PC-9 (cell line): ENCODE measurements around the gene SWI5. TPM values are rescaled to one million over a fixed set of nuclear protein-coding genes. Genes with fewer than 3 reads are reported as not detected.
"Not testable (repeated sequence)": the region's sequence is repeated elsewhere in the genome, so short reads cannot be mapped to it uniquely, and the experiment has no call there.

Experiments
- BruUV-seq: library from RNA; stranded (reverse); fragments of 400-500 nt; replicated peaks from 2 replicates; lab custom pipeline; 2021; lab: Mats Ljungman, UMichigan
- CTCF ChIA-PET: fragments of 300-600 bp; sonication (Branson Sonifier 250); formaldehyde crosslinking; loops from one replicate; lab custom pipeline; 2022; ENCODE audit warnings: antibody characterized with exemption; lab: Charles Lee
- POLR2A ChIA-PET: fragments of 300-600 bp; sonication (Branson Sonifier 250); formaldehyde crosslinking; loops from one replicate; lab custom pipeline; 2022; ENCODE audit warnings: antibody characterized with exemption; ENCODE audit not compliant: unreplicated experiment; lab: Charles Lee
- DNase-seq, 2 experiments: peaks; one replicate each; pipeline versions ENCODE4 v3.0.0 to v3.0.0-alpha.2; 2015 to 2022; ENCODE audit warnings: mixed read lengths in 1 of 2
- H2AFZ ChIP-seq: fragments of 200-600 bp; sonication (generic); 2 replicates; pipeline ENCODE4 v1.8.1; 2017; ENCODE audit warnings: antibody characterized with exemption
- H3F3A ChIP-seq: fragments of 200-600 bp; sonication (generic); 2 replicates; pipeline ENCODE4 v1.8.1; 2017; ENCODE audit warnings: antibody characterized with exemption, mild to moderate bottlenecking, low read depth; ENCODE audit not compliant: insufficient read depth
- H3K27ac ChIP-seq: fragments of 200-600 bp; sonication (generic); 2 replicates; pipeline ENCODE4 v1.6.1; 2016; ENCODE audit warnings: mixed run types
- H3K27me3 ChIP-seq: fragments of 200-600 bp; sonication (generic); 2 replicates; pipeline ENCODE4 v1.6.1; 2016; ENCODE audit warnings: low read depth, mixed run types; ENCODE audit not compliant: insufficient read depth
- H3K36me3 ChIP-seq: fragments of 200-600 bp; sonication (generic); 2 replicates; pipeline ENCODE4 v1.6.1; 2016; ENCODE audit warnings: low read depth, mixed run types
- H3K4me1 ChIP-seq: fragments of 200-600 bp; sonication (generic); replicated peaks from 2 replicates; pipeline ENCODE4 v1.6.1; 2016; ENCODE audit warnings: mixed run types; ENCODE audit not compliant: insufficient read depth
- H3K4me2 ChIP-seq: fragments of 200-600 bp; sonication (generic); 2 replicates; pipeline ENCODE4 v1.6.1; 2017; ENCODE audit warnings: mixed run types
- H3K4me3 ChIP-seq: fragments of 200-600 bp; sonication (generic); 2 replicates; pipeline ENCODE4 v1.6.1; 2016; ENCODE audit warnings: mixed run types
- H3K79me2 ChIP-seq: fragments of 200-600 bp; sonication (generic); 2 replicates; pipeline ENCODE4 v1.6.1; 2017; ENCODE audit warnings: low read depth, mixed run types
- H3K9me2 ChIP-seq: fragments of 200-600 bp; sonication (generic); 2 replicates; pipeline ENCODE4 v1.8.1; 2017; ENCODE audit warnings: mild to moderate bottlenecking; ENCODE audit not compliant: insufficient read depth
- H3K9me3 ChIP-seq: fragments of 200-600 bp; sonication (generic); 2 replicates; pipeline ENCODE4 v1.8.1; 2016; ENCODE audit warnings: low read depth; ENCODE audit not compliant: insufficient read depth
- H4K20me1 ChIP-seq: fragments of 200-600 bp; sonication (generic); 2 replicates; pipeline ENCODE4 v1.8.1; 2017; ENCODE audit not compliant: insufficient read depth
- CTCF ChIP-seq: fragments of 200-600 bp; sonication (generic); conservative IDR thresholded peaks from 2 replicates; pipeline ENCODE4 v1.6.1; 2017; ENCODE audit warnings: mixed run types, antibody characterized with exemption, mild to moderate bottlenecking, moderate library complexity
- EZH2 ChIP-seq: fragments of 200-600 bp; sonication (generic); IDR thresholded peaks from 2 replicates; pipeline ENCODE4 v1.8.0; 2017; ENCODE audit warnings: antibody characterized with exemption, low read depth
- intact Hi-C: fragments of 100-400 bp; cut with micrococcal nuclease; formaldehyde crosslinking; loops from one replicate; pipeline ENCODE4 v1.10.0; 2022; ENCODE audit not compliant: unreplicated experiment
- total RNA-seq: library from RNA; stranded (reverse); gene quantifications from 2 replicates; pipeline ENCODE4 v1.2.3, GENCODE V29; 2021

The SWI5 gene
- total RNA-seq, 1 experiment from 2014 or later = 86.0 TPM

- Histone ChIP-seq H3F3A (peaks cover 17% of the 10 kb centered on the region), H3K4me2 (peak overlapping the region; percentile 86), H3K4me1 (peaks cover 30% of the 10 kb centered on the region), H3K9me3 (no peaks in the 10 kb centered on the region), H3K27me3 (no peaks in the 10 kb centered on the region), H3K9me2 (no peaks in the 10 kb centered on the region), H2AFZ (peak overlapping the region; percentile 84), H3K4me3 (peak overlapping the region; percentile 65), H3K36me3 (peaks cover 13% of the 10 kb centered on the region; the same call in 1 of the 2 replicates), H3K79me2 (peaks cover 54% of the 10 kb centered on the region), H4K20me1 (no peaks in the 10 kb centered on the region), H3K27ac (no peak overlapping the region)
- BruUV-seq = no TSS peak
- no peak for DNase-seq
- ChIA-PET POLR2A (interaction anchor here (0.6 kb wide), 3 partner anchors 28 to 1057 kb away, joined by 3 to 11 read pairs (median 3); no protein-coding TSS in a partner anchor), CTCF (interaction anchor here (0.7 kb wide), 1 partner anchor 717 kb away, joined by 3 read pairs; no protein-coding TSS in a partner anchor)
- TF ChIP-seq CTCF (no peak), EZH2 (no peak)
- intact Hi-C loops = loop anchor here (2.0 to 5.0 kb wide), 3 partner anchors 46 to 149 kb away; partner anchors contain the start of genes COQ4, PTGES2, SLC27A4 and TRUB2
These were observed 646 bp downstream of the SWI5 start for GRCh38 chr9:128276574-128277270.

- POLR2A ChIA-PET = interaction anchor here (0.6 to 0.9 kb wide), 2 partner anchors 192 to 335 kb away, joined by 4 to 6 read pairs; no protein-coding TSS in a partner anchor
These were observed 3.3 kb downstream of the SWI5 start for GRCh38 chr9:128279088-128280073.

GRCh38 chr9:128280084-128280622 lies 4.1 kb downstream of the SWI5 start:
- H3K9me3 ChIP-seq = no peaks in the 10 kb centered on the region
- CTCF ChIA-PET = no interaction called here
- no peak for DNase-seq
- no peak for TF ChIP-seq CTCF
- TF ChIP-seq EZH2 = no peak
- H4K20me1 ChIP-seq = no peaks in the 10 kb centered on the region
- no TSS peak for BruUV-seq
- H2AFZ ChIP-seq = no peak overlapping the region
- no peaks in the 10 kb centered on the region for H3K27me3 ChIP-seq
- H3K4me2 ChIP-seq = no peak overlapping the region
- H3K4me3 ChIP-seq = no peak overlapping the region
- POLR2A ChIA-PET = interaction anchor here (0.6 to 0.9 kb wide), 2 partner anchors 191 to 334 kb away, joined by 4 to 6 read pairs; no protein-coding TSS in a partner anchor
- no peaks in the 10 kb centered on the region for H3K9me2 ChIP-seq
- H3K36me3 ChIP-seq = no peaks in the 10 kb centered on the region
- no peak overlapping the region for H3K27ac ChIP-seq
- intact Hi-C loops = no loop called here
- peaks cover 7% of the 10 kb centered on the region; the same call in 1 of the 2 replicates for H3K4me1 ChIP-seq
- H3K79me2 ChIP-seq = peaks cover 21% of the 10 kb centered on the region
- H3F3A ChIP-seq = no peaks in the 10 kb centered on the region

More at GRCh38 chr9:128279088-128280073, 3.3 kb downstream of the SWI5 start:
- CTCF ChIA-PET, BruUV-seq, H3K36me3 ChIP-seq, H3K9me3 ChIP-seq, H3K4me2 ChIP-seq, H3K27ac ChIP-seq, H3K9me2 ChIP-seq, H4K20me1 ChIP-seq, DNase-seq, H3K27me3 ChIP-seq, H3K4me3 ChIP-seq, H3F3A ChIP-seq, H2AFZ ChIP-seq: not testable (repeated sequence)
- H3K79me2 ChIP-seq = peaks cover 29% of the 10 kb centered on the region
- intact Hi-C loops = loop anchor here (5.0 kb wide), 2 partner anchors 63 to 152 kb away; partner anchors contain the start of genes PTGES2 and SLC27A4
- peaks cover 12% of the 10 kb centered on the region for H3K4me1 ChIP-seq
